B cell (primary cell): ENCODE results near the gene GRIP2. TPM values are rescaled to one million over a fixed set of nuclear protein-coding genes. Genes with fewer than 3 reads are reported as not detected.

Source experiments
- ATAC-seq: fragments of 200-7000 bp; cut with Tn5 transposase; one replicate; pipeline ENCODE4 v1.10.0; 2021; ENCODE audit warnings: low read depth, mild to moderate bottlenecking, moderate number of reproducible peaks, moderate library complexity
- CTCF ChIA-PET: fragments of 350-600 bp; sonication (Branson Sonifier 250); formaldehyde crosslinking; loops from one replicate; lab custom pipeline; 2021; ENCODE audit warnings: antibody characterized with exemption, inconsistent platforms; lab: Charles Lee
- POLR2A ChIA-PET: fragments of 350-600 bp; sonication (Branson Sonifier 250); formaldehyde crosslinking; loops from one replicate; lab custom pipeline; 2021; ENCODE audit warnings: antibody characterized with exemption; lab: Charles Lee
- DNase-seq: peaks from one replicate; pipeline ENCODE4 v3.0.0; 2013
- H2AFZ ChIP-seq: 2 replicates; pipeline ENCODE4 v1.6.1; 2012; ENCODE audit warnings: mild to moderate bottlenecking, low read depth, low read length; ENCODE audit not compliant: insufficient read depth, poor library complexity, severe bottlenecking
- H3K27ac ChIP-seq, 2 donors: 1 replicate in 1 of 2; 2 replicates in 1 of 2; pipeline ENCODE4 v1.5.1; 2012 to 2013; ENCODE audit warnings: low read length in 2 of 2, mild to moderate bottlenecking in 2 of 2, moderate library complexity in 1 of 2
- H3K27me3 ChIP-seq, 4 experiments: fragments of 200-600 bp in 1 of 4; sonication (generic) in 1 of 4; replicated peaks in 1 of 4; 1 replicate in 2 of 4; 2 replicates in 2 of 4; pipeline versions ENCODE4 v1.6.1 to v1.7.0; 2013 to 2016; ENCODE audit warnings: low read length in 3 of 4, mild to moderate bottlenecking in 2 of 4, mixed read lengths in 1 of 4, moderate library complexity in 1 of 4; ENCODE audit not compliant: insufficient read depth in 4 of 4, control insufficient read depth in 3 of 4; ENCODE audit errors: control extremely low read depth in 1 of 4
- H3K36me3 ChIP-seq, 2 experiments: replicated peaks in 1 of 2; 1 replicate in 1 of 2; 2 replicates in 1 of 2; pipeline versions ENCODE4 v1.6.1 to v1.7.1; 2013; ENCODE audit warnings: low read length in 1 of 2; ENCODE audit not compliant: insufficient read depth in 2 of 2, control insufficient read depth in 1 of 2; ENCODE audit errors: control extremely low read depth in 1 of 2, extremely low read depth in 1 of 2
- H3K4me1 ChIP-seq, 2 donors: fragments of 200-600 bp in 1 of 2; sonication (generic) in 1 of 2; 1 replicate in 1 of 2; 2 replicates in 1 of 2; pipeline versions ENCODE4 v1.5.1 to v1.6.1; 2013 to 2017; ENCODE audit warnings: low read length in 2 of 2; ENCODE audit not compliant: control insufficient read depth in 2 of 2, insufficient read depth in 2 of 2
- H3K4me2 ChIP-seq: replicated peaks from 2 replicates; pipeline ENCODE3; 2012; ENCODE audit warnings: mild to moderate bottlenecking, low read depth, low read length; ENCODE audit not compliant: poor library complexity, severe bottlenecking
- H3K4me3 ChIP-seq, 5 experiments: fragments of 200-600 bp in 1 of 5; sonication (generic) in 1 of 5; 1 replicate in 3 of 5; 2 replicates in 2 of 5; pipeline versions ENCODE4 v1.5.1 to v1.7.0; 2011 to 2016; ENCODE audit warnings: low read length in 4 of 5, mild to moderate bottlenecking in 4 of 5, low read depth in 2 of 5, control low read depth in 1 of 5, moderate library complexity in 1 of 5; ENCODE audit not compliant: insufficient read depth in 1 of 5; ENCODE audit errors: control extremely low read depth in 1 of 5, extremely low read depth in 1 of 5
- H3K79me2 ChIP-seq: fragments of 200-600 bp; sonication (generic); one replicate; pipeline ENCODE4 v1.6.0; 2016; ENCODE audit warnings: low read length; ENCODE audit not compliant: control insufficient read depth, insufficient read depth
- H3K9ac ChIP-seq: fragments of 200-600 bp; sonication (generic); 2 replicates; pipeline ENCODE4 v1.6.1; 2017; ENCODE audit warnings: mild to moderate bottlenecking, low read length, moderate library complexity
- H3K9me3 ChIP-seq, 3 donors: one replicate each; pipeline versions ENCODE4 v1.6.1 to v1.7.1; 2013; ENCODE audit warnings: low read length in 2 of 3; ENCODE audit not compliant: control insufficient read depth in 2 of 3, insufficient read depth in 1 of 3; ENCODE audit errors: control extremely low read depth in 1 of 3
- H4K20me1 ChIP-seq: 2 replicates; pipeline ENCODE4 v1.6.0; 2012; ENCODE audit warnings: mild to moderate bottlenecking, low read length; ENCODE audit not compliant: insufficient read depth, control insufficient read depth, poor library complexity, severe bottlenecking
- H3K27ac Mint-ChIP-seq: one replicate; pipeline ENCODE4 v1.8.0; 2021; ENCODE audit warnings: mixed read lengths
- H3K27me3 Mint-ChIP-seq: one replicate; pipeline ENCODE4 v1.8.0; 2021; ENCODE audit warnings: mixed read lengths
- H3K4me1 Mint-ChIP-seq: one replicate; pipeline ENCODE4 v1.8.0; 2021; ENCODE audit warnings: mixed read lengths
- H3K4me3 Mint-ChIP-seq: one replicate; pipeline ENCODE4 v1.8.0; 2021; ENCODE audit warnings: mixed read lengths
- H3K9me3 Mint-ChIP-seq: one replicate; pipeline ENCODE4 v1.8.0; 2022; ENCODE audit warnings: mixed read lengths; ENCODE audit not compliant: insufficient read depth
- EZH2 ChIP-seq: IDR thresholded peaks from 2 replicates; pipeline ENCODE4 v1.6.1; 2012; ENCODE audit warnings: borderline replicate concordance, low read depth, mild to moderate bottlenecking, moderate library complexity, low read length; ENCODE audit not compliant: insufficient read depth, poor library complexity, severe bottlenecking
- WGBS: methylation state at CpG from one replicate; pipeline ENCODE4 v1.1.5; 2013; ENCODE audit warnings: missing lambda C conversion rate; ENCODE audit not compliant: insufficient coverage; 5-methylcytosine and 5-hydroxymethylcytosine counted together
- intact Hi-C: fragments of 100-400 bp; cut with micrococcal nuclease; formaldehyde crosslinking; loops from one replicate; pipeline ENCODE4 v1.10.0; 2022
- polyA plus RNA-seq: library from polyadenylated mRNA; depleted of rRNA; stranded (reverse); fragments of >200 nt; gene quantifications from 2 replicates; pipeline ENCODE4 v1.2.3, GENCODE V29; 2012
- total RNA-seq, 2 donors: library from RNA; stranded (reverse); fragments of 120-200 nt in 1 of 2; gene quantifications; 1 replicate in 1 of 2; 2 replicates in 1 of 2; pipeline versions ENCODE4 v1.2.3 to v1.2.4, GENCODE V29; 2013 to 2022
- TF ChIP-seq, protein P1 (sequence below): fragments of 200-600 bp; IDR thresholded peaks from one replicate; pipeline ENCODE4 v1.8.0; 2022; ENCODE audit warnings: antibody characterized with exemption, mild to moderate bottlenecking

GRIP2 gene
- total and polyA plus RNA-seq, 2 donors (not counting 1 experiment from before 2014, with no cell fraction given): not detected

DNA sequence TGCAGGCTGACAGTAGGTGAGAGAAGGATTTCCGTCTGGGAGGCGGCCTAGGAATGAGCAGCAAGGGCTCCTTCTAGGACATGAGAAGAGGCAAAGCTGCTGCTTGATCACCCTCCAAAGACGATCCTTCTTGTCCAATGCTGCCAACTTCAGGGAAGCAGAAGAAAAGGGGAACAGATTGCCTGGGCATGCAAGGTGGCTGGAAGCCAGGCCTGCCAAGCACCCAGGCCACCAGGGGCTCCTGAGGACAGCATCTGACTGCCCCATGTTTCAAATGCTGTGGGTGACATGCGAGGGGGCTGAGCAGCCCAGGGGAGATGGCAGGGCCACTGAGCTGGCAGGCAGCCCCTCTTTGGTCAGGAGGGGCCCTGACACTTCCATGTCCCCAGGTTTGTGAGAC, 3.3 kb upstream of the GRIP2 start:
- POLR2A ChIA-PET: interaction anchor here (0.6 kb wide), 1 partner anchor 35 kb away, joined by 3 read pairs; no protein-coding TSS in a partner anchor
- intact Hi-C loops: no loop called here
- H3K79me2 ChIP-seq: no peaks in the 10 kb centered on the region
- H3K4me3 Mint-ChIP-seq: no peak overlapping the region
- H3K4me2 ChIP-seq: no peak overlapping the region
- H3K4me1 ChIP-seq: no peaks in the 10 kb centered on the region
- WGBS: 81% methylated on average over 4 of the region's 4 CpGs
- H3K27me3 Mint-ChIP-seq: peaks cover 11% of the 10 kb centered on the region
- ATAC-seq: no peak
- H3K9me3 ChIP-seq: no peaks in the 10 kb centered on the region
- H3K27ac ChIP-seq: no peak overlapping the region
- no peak overlapping the region for H3K27ac Mint-ChIP-seq
- H3K9ac ChIP-seq: no peak overlapping the region
- DNase-seq: no peak
- H2AFZ ChIP-seq: no peak overlapping the region
- TF ChIP-seq, protein P1, sequence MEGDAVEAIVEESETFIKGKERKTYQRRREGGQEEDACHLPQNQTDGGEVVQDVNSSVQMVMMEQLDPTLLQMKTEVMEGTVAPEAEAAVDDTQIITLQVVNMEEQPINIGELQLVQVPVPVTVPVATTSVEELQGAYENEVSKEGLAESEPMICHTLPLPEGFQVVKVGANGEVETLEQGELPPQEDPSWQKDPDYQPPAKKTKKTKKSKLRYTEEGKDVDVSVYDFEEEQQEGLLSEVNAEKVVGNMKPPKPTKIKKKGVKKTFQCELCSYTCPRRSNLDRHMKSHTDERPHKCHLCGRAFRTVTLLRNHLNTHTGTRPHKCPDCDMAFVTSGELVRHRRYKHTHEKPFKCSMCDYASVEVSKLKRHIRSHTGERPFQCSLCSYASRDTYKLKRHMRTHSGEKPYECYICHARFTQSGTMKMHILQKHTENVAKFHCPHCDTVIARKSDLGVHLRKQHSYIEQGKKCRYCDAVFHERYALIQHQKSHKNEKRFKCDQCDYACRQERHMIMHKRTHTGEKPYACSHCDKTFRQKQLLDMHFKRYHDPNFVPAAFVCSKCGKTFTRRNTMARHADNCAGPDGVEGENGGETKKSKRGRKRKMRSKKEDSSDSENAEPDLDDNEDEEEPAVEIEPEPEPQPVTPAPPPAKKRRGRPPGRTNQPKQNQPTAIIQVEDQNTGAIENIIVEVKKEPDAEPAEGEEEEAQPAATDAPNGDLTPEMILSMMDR: no peak
- no peak for TF ChIP-seq EZH2
- no peaks in the 10 kb centered on the region for H3K36me3 ChIP-seq
- no peak overlapping the region for H3K4me3 ChIP-seq
- no peaks in the 10 kb centered on the region for H3K9me3 Mint-ChIP-seq
- H4K20me1 ChIP-seq: no peaks in the 10 kb centered on the region
- H3K4me1 Mint-ChIP-seq: no peaks in the 10 kb centered on the region
- peaks cover 0 to 2% (median under 1%) of the 10 kb centered on the region in 4 experiments for H3K27me3 ChIP-seq
- CTCF ChIA-PET: interaction anchor here (1.0 to 1.1 kb wide), 2 partner anchors 10 to 13 kb away, joined by 3 to 4 read pairs; no protein-coding TSS in a partner anchor

DNA sequence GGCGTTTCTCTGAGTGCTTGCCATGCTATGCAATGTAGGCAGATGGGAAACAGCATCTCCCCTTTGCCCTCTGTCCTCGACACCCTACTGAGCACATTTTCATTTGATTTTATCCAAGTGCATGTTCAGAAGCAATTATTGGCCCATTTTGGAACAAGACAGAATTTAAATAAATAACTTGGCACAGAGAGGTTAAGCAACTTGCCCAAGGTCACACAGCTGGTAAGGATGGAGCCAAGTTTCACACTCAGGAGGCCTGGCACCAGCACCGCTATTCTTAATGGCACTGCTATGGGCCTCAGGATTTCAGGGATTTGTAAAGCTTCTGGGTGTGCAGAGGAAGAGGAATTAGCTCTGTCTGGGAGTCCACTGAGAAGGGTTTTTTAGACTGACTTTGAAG, 2.5 kb upstream of the GRIP2 start:
- no peak overlapping the region for H3K4me3 Mint-ChIP-seq
- WGBS: 87% methylated on average over 3 of the region's 3 CpGs

More for the DNA sequence above, 2.5 kb upstream of the GRIP2 start:
- Mint-ChIP-seq H3K4me1 (no peaks in the 10 kb centered on the region), H3K27me3 (peaks cover 11% of the 10 kb centered on the region), H3K9me3 (no peaks in the 10 kb centered on the region), H3K27ac (no peak overlapping the region)
- no peak for ATAC-seq
- H3K9ac ChIP-seq: no peak overlapping the region
- no peaks in the 10 kb centered on the region for H3K9me3 ChIP-seq
- no peaks in the 10 kb centered on the region for H3K4me1 ChIP-seq
- no peak overlapping the region for H2AFZ ChIP-seq
- no peaks in the 10 kb centered on the region for H3K79me2 ChIP-seq
- DNase-seq: no peak
- intact Hi-C loops: no loop called here
- TF ChIP-seq, protein P1: no peak
- no peak for TF ChIP-seq EZH2
- no peak overlapping the region for H3K4me3 ChIP-seq
- H4K20me1 ChIP-seq: no peaks in the 10 kb centered on the region
- ChIA-PET CTCF (interaction anchor here (0.6 kb wide), 1 partner anchor 74 kb away, joined by 3 read pairs; no protein-coding TSS in a partner anchor), POLR2A (no interaction called here)
- H3K27ac ChIP-seq: no peak overlapping the region
- H3K27me3 ChIP-seq: peaks cover 0 to under 1% (median 0%) of the 10 kb centered on the region in 4 experiments
- no peaks in the 10 kb centered on the region for H3K36me3 ChIP-seq
- no peak overlapping the region for H3K4me2 ChIP-seq
